PC-3 (cell line): ENCODE measurements around the gene OCA2. TPM values are rescaled to one million over a fixed set of nuclear protein-coding genes. Genes with fewer than 3 reads are reported as not detected.

Experiments used
- ATAC-seq: fragments of 200-7000 bp; cut with Tn5 transposase; 2 replicates; pipeline ENCODE4 v1.9.1; 2020; ENCODE audit warnings: mild to moderate bottlenecking, moderate library complexity
- BruUV-seq: library from RNA; stranded (reverse); fragments of 400-500 nt; replicated peaks from 2 replicates; lab custom pipeline; 2021; lab: Mats Ljungman, UMichigan
- CTCF ChIA-PET: fragments of 300-600 bp; sonication (Branson Sonifier 250); formaldehyde crosslinking; loops from one replicate; lab custom pipeline; 2022; ENCODE audit warnings: antibody characterized with exemption; lab: Charles Lee
- POLR2A ChIA-PET: fragments of 300-600 bp; sonication (Branson Sonifier 250); formaldehyde crosslinking; loops from one replicate; lab custom pipeline; 2022; ENCODE audit warnings: antibody characterized with exemption; ENCODE audit not compliant: unreplicated experiment; lab: Charles Lee
- DNase-seq: peaks from one replicate; pipeline ENCODE4 v3.0.0-alpha.2; 2015
- H2AFZ ChIP-seq: fragments of 300-600 bp; sonication (generic); 2 replicates; pipeline ENCODE4 v1.6.0; 2016; ENCODE audit warnings: antibody characterized with exemption, low read length
- H3F3A ChIP-seq: fragments of 300-600 bp; sonication (generic); one replicate; pipeline ENCODE4 v1.6.0; 2017; ENCODE audit warnings: antibody characterized with exemption, low read length, control low read depth, mild to moderate bottlenecking; ENCODE audit not compliant: unreplicated experiment
- H3K27ac ChIP-seq: fragments of 300-600 bp; sonication (generic); 2 replicates; pipeline ENCODE4 v1.5.1; 2016; ENCODE audit warnings: mild to moderate bottlenecking, low read length
- H3K27me3 ChIP-seq: fragments of 300-600 bp; sonication (generic); 2 replicates; pipeline ENCODE4 v1.6.1; 2016; ENCODE audit warnings: low read length, mixed read lengths
- H3K36me3 ChIP-seq: fragments of 300-600 bp; sonication (generic); 2 replicates; pipeline ENCODE4 v1.6.1; 2016; ENCODE audit warnings: low read depth, mixed run types, low read length, mixed read lengths
- H3K4me1 ChIP-seq: fragments of 300-600 bp; sonication (generic); 2 replicates; pipeline ENCODE4 v1.5.1; 2016; ENCODE audit warnings: low read length; ENCODE audit not compliant: insufficient read depth
- H3K4me2 ChIP-seq: fragments of 300-600 bp; sonication (generic); 2 replicates; pipeline ENCODE4 v1.6.0; 2016; ENCODE audit warnings: low read length
- H3K4me3 ChIP-seq: fragments of 300-600 bp; sonication (generic); 2 replicates; pipeline ENCODE4 v1.5.1; 2016; ENCODE audit warnings: mild to moderate bottlenecking, low read length, mixed read lengths
- H3K79me2 ChIP-seq: fragments of 300-600 bp; sonication (generic); 2 replicates; pipeline ENCODE4 v1.6.1; 2017; ENCODE audit warnings: low read length, mixed read lengths
- H3K9ac ChIP-seq: fragments of 300-600 bp; sonication (generic); 2 replicates; pipeline ENCODE4 v1.6.0; 2016; ENCODE audit warnings: mild to moderate bottlenecking, low read length
- H3K9me2 ChIP-seq: fragments of 300-600 bp; sonication (generic); replicated peaks from 2 replicates; pipeline ENCODE4 v1.6.1; 2016; ENCODE audit warnings: mixed run types, low read length, mixed read lengths
- H3K9me3 ChIP-seq: fragments of 300-600 bp; sonication (generic); 2 replicates; pipeline ENCODE4 v1.6.1; 2016; ENCODE audit warnings: low read length, mixed read lengths
- H4K20me1 ChIP-seq: fragments of 300-600 bp; sonication (generic); 2 replicates; pipeline ENCODE4 v1.6.1; 2016; ENCODE audit warnings: low read length, mixed read lengths
- CTCF ChIP-seq: fragments of 300-600 bp; sonication (generic); conservative IDR thresholded peaks from 2 replicates; pipeline ENCODE4 v1.5.1; 2017; ENCODE audit warnings: antibody characterized with exemption, low read depth, mild to moderate bottlenecking, low read length
- EZH2 ChIP-seq: fragments of 300-600 bp; sonication (generic); IDR thresholded peaks from one replicate; pipeline ENCODE4 v1.6.1; 2017; ENCODE audit warnings: antibody characterized with exemption, mild to moderate bottlenecking, low read length; ENCODE audit not compliant: unreplicated experiment
- EZH2phosphoT487 ChIP-seq: fragments of 300-600 bp; sonication (generic); IDR thresholded peaks from 2 replicates; pipeline ENCODE4 v1.6.1; 2018; ENCODE audit warnings: mild to moderate bottlenecking, antibody characterized with exemption, low read length, borderline replicate concordance
- intact Hi-C: fragments of 100-400 bp; cut with micrococcal nuclease; formaldehyde crosslinking; loops from 2 replicates; pipeline ENCODE4 v1.9.0; 2023
- total RNA-seq: library from RNA; depleted of rRNA; stranded (reverse); fragments of >200 nt; gene quantifications from 2 replicates; pipeline ENCODE4 v1.2.3, GENCODE V29; 2014

OCA2 gene
- total RNA-seq, 1 experiment from 2014 or later = not detected

GRCh38 chr15:28116521-28117431, 17.7 kb upstream of the OCA2 start:
- Histone ChIP-seq H2AFZ (no peak overlapping the region), H3K79me2 (no peaks in the 10 kb centered on the region), H3K9me3 (no peaks in the 10 kb centered on the region), H3F3A (no peaks in the 10 kb centered on the region), H4K20me1 (no peaks in the 10 kb centered on the region), H3K27me3 (no peaks in the 10 kb centered on the region), H3K4me2 (no peak overlapping the region), H3K4me1 (no peaks in the 10 kb centered on the region), H3K36me3 (peaks cover 25% of the 10 kb centered on the region; the same call in 1 of the 2 replicates), H3K9me2 (no peaks in the 10 kb centered on the region), H3K4me3 (no peak overlapping the region), H3K27ac (no peak overlapping the region), H3K9ac (no peak overlapping the region)
- CTCF ChIA-PET = no interaction called here
- POLR2A ChIA-PET = no interaction called here
- no peak for TF ChIP-seq EZH2phosphoT487
- TF ChIP-seq CTCF = no peak
- TF ChIP-seq EZH2 = no peak
- no peak for DNase-seq
- no TSS peak for BruUV-seq
- no peak for ATAC-seq
- intact Hi-C loops = no loop called here

DNA sequence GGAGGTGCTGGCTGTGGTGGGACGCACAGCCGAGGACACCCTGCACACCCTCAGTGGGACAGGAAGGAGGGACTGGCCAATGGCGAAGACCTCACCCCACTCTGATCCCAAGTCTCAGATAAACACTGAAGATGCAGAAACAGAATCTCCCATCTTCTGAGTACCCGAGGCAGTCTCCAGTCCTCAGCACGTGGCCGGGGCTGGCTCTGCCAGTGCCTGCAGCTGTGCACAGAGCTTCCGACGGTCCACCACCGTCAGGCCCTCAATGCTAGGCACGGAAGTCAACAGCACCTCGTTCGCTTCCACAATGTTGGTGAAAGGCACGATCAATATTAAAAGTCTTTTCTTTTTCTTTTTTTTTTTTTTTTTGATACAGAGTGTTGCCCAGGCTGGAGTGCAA, 16.8 kb upstream of the OCA2 start:
- ChIA-PET CTCF (no interaction called here), POLR2A (no interaction called here)
- Histone ChIP-seq H3F3A (no peaks in the 10 kb centered on the region), H2AFZ (no peak overlapping the region), H4K20me1 (no peaks in the 10 kb centered on the region), H3K9me2 (no peaks in the 10 kb centered on the region), H3K79me2 (no peaks in the 10 kb centered on the region), H3K4me2 (no peak overlapping the region), H3K27ac (no peak overlapping the region), H3K4me3 (no peak overlapping the region), H3K9me3 (no peaks in the 10 kb centered on the region), H3K36me3 (peaks cover 22% of the 10 kb centered on the region; the same call in 1 of the 2 replicates), H3K4me1 (no peaks in the 10 kb centered on the region), H3K27me3 (no peaks in the 10 kb centered on the region), H3K9ac (no peak overlapping the region)
- no peak for ATAC-seq
- intact Hi-C loops = no loop called here
- no TSS peak for BruUV-seq
- TF ChIP-seq EZH2 (no peak), EZH2phosphoT487 (no peak), CTCF (no peak)
- DNase-seq = no peak
